SJCRH30 (cell line): ENCODE results near the gene GGT5. TPM values are rescaled to one million over a fixed set of nuclear protein-coding genes. Genes with fewer than 3 reads are reported as not detected.
A peak's percentile ranks its signal among the peaks of the same experiment; 100 is the strongest.
"Not testable (repeated sequence)": the region's sequence is repeated elsewhere in the genome, so short reads cannot be mapped to it uniquely, and the experiment has no call there.

Source experiments
- DNase-seq, 2 experiments: peaks; one replicate each; pipeline ENCODE4 v3.0.0-alpha.2; 2015 to 2020
- H3K27ac ChIP-seq: fragments of 250-450 bp; sonication (Bioruptor Pico); 2 replicates; pipeline ENCODE4 v1.5.1; 2020; ENCODE audit warnings: mild to moderate bottlenecking, moderate library complexity
- H3K27me3 ChIP-seq: fragments of 250-450 bp; sonication (Bioruptor Pico); 2 replicates; pipeline ENCODE4 v1.5.1; 2020; ENCODE audit warnings: mild to moderate bottlenecking, moderate library complexity
- H3K36me3 ChIP-seq: fragments of 250-450 bp; sonication (Bioruptor Pico); 2 replicates; pipeline ENCODE4 v1.5.1; 2020; ENCODE audit warnings: mild to moderate bottlenecking, moderate library complexity
- H3K4me1 ChIP-seq: fragments of 250-450 bp; sonication (Bioruptor Pico); 2 replicates; pipeline ENCODE4 v1.5.1; 2020; ENCODE audit warnings: mild to moderate bottlenecking, moderate library complexity
- H3K4me3 ChIP-seq: fragments of 250-450 bp; sonication (Bioruptor Pico); 2 replicates; pipeline ENCODE4 v1.5.1; 2020; ENCODE audit warnings: mild to moderate bottlenecking, moderate library complexity
- H3K9me3 ChIP-seq: fragments of 250-450 bp; sonication (Bioruptor Pico); replicated peaks from 2 replicates; pipeline ENCODE4 v1.5.1; 2020; ENCODE audit warnings: mild to moderate bottlenecking, moderate library complexity
- total RNA-seq: library from RNA; depleted of rRNA; stranded (reverse); fragments of >200 nt; shearing (Covaris generic); gene quantifications from 2 replicates; pipeline ENCODE4 v1.2.3, GENCODE V29; 2014; rRNA removed

GGT5 gene
- 0.91 and 2.0 TPM in 2 replicates for total RNA-seq

GRCh38 chr22:24245030-24245431 lies at the start of gene GGT5:
Gene GGT5 (minus strand): TSS chr22:24245082. CDS start chr22:24244725, 357 bp downstream.
- DNase-seq: peak; percentile 57 to 76
- peak within 1 kb of the TSS; percentile 54 for H3K4me3 ChIP-seq
- not testable (repeated sequence) for H3K9me3 ChIP-seq, H3K27me3 ChIP-seq, H3K36me3 ChIP-seq
- peak within 1 kb of the TSS; percentile 87 for H3K27ac ChIP-seq
- H3K4me1 ChIP-seq: peaks cover 28% of the 10 kb centered on the region

GRCh38 chr22:24292202-24292830 lies 47.4 kb upstream of the GGT5 start:
- H3K36me3 ChIP-seq, H3K27me3 ChIP-seq, H3K27ac ChIP-seq, H3K9me3 ChIP-seq, DNase-seq, H3K4me3 ChIP-seq: not testable (repeated sequence)
- peaks cover 10% of the 10 kb centered on the region for H3K4me1 ChIP-seq

GRCh38 chr22:24291515-24292201 lies 46.8 kb upstream of the GGT5 start:
- H3K4me3 ChIP-seq: no peak overlapping the region
- no peak overlapping the region for H3K27ac ChIP-seq
- peaks cover 10% of the 10 kb centered on the region for H3K4me1 ChIP-seq
- H3K27me3 ChIP-seq: no peaks in the 10 kb centered on the region
- H3K9me3 ChIP-seq: no peaks in the 10 kb centered on the region
- DNase-seq: no peak
- no peaks in the 10 kb centered on the region for H3K36me3 ChIP-seq

GRCh38 chr22:24290459-24290858 lies 45.6 kb upstream of the GGT5 start:
- no peak for DNase-seq
- H3K27me3 ChIP-seq: no peaks in the 10 kb centered on the region
- H3K27ac ChIP-seq: no peak overlapping the region
- H3K9me3 ChIP-seq: no peaks in the 10 kb centered on the region
- peaks cover 10% of the 10 kb centered on the region for H3K4me1 ChIP-seq
- no peaks in the 10 kb centered on the region for H3K36me3 ChIP-seq
- H3K4me3 ChIP-seq: no peak overlapping the region

- no peak overlapping the region for H3K27ac ChIP-seq
- peaks cover 10% of the 10 kb centered on the region for H3K4me1 ChIP-seq
- H3K4me3 ChIP-seq: no peak overlapping the region
- DNase-seq: no peak
- H3K36me3 ChIP-seq: no peaks in the 10 kb centered on the region
- H3K9me3 ChIP-seq: no peaks in the 10 kb centered on the region
- no peaks in the 10 kb centered on the region for H3K27me3 ChIP-seq
These were observed 44.9 kb upstream of the GGT5 start for GRCh38 chr22:24289741-24290163.

- Histone ChIP-seq H3K27ac (no peak overlapping the region), H3K27me3 (no peaks in the 10 kb centered on the region), H3K4me3 (no peak overlapping the region), H3K9me3 (no peaks in the 10 kb centered on the region), H3K4me1 (peaks cover 10% of the 10 kb centered on the region), H3K36me3 (no peaks in the 10 kb centered on the region)
- DNase-seq: no peak
These were observed 44.2 kb upstream of the GGT5 start for GRCh38 chr22:24289114-24289513.

- H3K4me3 ChIP-seq, H3K36me3 ChIP-seq, H3K9me3 ChIP-seq, H3K27ac ChIP-seq, H3K27me3 ChIP-seq: not testable (repeated sequence)
- peak in 1 of 2 experiments; percentile 61 for DNase-seq
- H3K4me1 ChIP-seq: peaks cover 10% of the 10 kb centered on the region
These were observed 42.9 kb upstream of the GGT5 start for GRCh38 chr22:24287801-24288200.

GRCh38 chr22:24287212-24287611 lies 42.3 kb upstream of the GGT5 start:
- H3K9me3 ChIP-seq, DNase-seq, H3K27ac ChIP-seq, H3K27me3 ChIP-seq, H3K36me3 ChIP-seq, H3K4me3 ChIP-seq: not testable (repeated sequence)
- H3K4me1 ChIP-seq: peaks cover 10% of the 10 kb centered on the region

- no peaks in the 10 kb centered on the region for H3K36me3 ChIP-seq
- H3K27me3 ChIP-seq: no peaks in the 10 kb centered on the region
- H3K4me1 ChIP-seq: peaks cover 10% of the 10 kb centered on the region
- DNase-seq: no peak
- H3K27ac ChIP-seq: no peak overlapping the region
- H3K4me3 ChIP-seq: no peak overlapping the region
- no peaks in the 10 kb centered on the region for H3K9me3 ChIP-seq
These were observed 40.4 kb upstream of the GGT5 start for GRCh38 chr22:24285245-24285644.

GRCh38 chr22:24284747-24285203 lies 39.9 kb upstream of the GGT5 start:
- H3K27ac ChIP-seq: no peak overlapping the region
- H3K9me3 ChIP-seq: no peaks in the 10 kb centered on the region
- no peak for DNase-seq
- no peaks in the 10 kb centered on the region for H3K27me3 ChIP-seq
- H3K4me3 ChIP-seq: no peak overlapping the region
- peaks cover 10% of the 10 kb centered on the region for H3K4me1 ChIP-seq
- no peaks in the 10 kb centered on the region for H3K36me3 ChIP-seq

GRCh38 chr22:24282401-24282800 lies 37.5 kb upstream of the GGT5 start:
- H3K27me3 ChIP-seq: no peaks in the 10 kb centered on the region
- no peaks in the 10 kb centered on the region for H3K36me3 ChIP-seq
- H3K4me1 ChIP-seq: no peaks in the 10 kb centered on the region

GRCh38 chr22:24280363-24280762 lies 35.5 kb upstream of the GGT5 start:
- not testable (repeated sequence) for H3K27me3 ChIP-seq, H3K9me3 ChIP-seq, H3K4me3 ChIP-seq, DNase-seq, H3K4me1 ChIP-seq, H3K36me3 ChIP-seq, H3K27ac ChIP-seq

More at GRCh38 chr22:24282401-24282800, 37.5 kb upstream of the GGT5 start:
- H3K4me3 ChIP-seq: no peak overlapping the region
- no peak for DNase-seq
- H3K27ac ChIP-seq: no peak overlapping the region
- H3K9me3 ChIP-seq: no peaks in the 10 kb centered on the region

- not testable (repeated sequence) for H3K27me3 ChIP-seq, H3K27ac ChIP-seq, H3K36me3 ChIP-seq, H3K9me3 ChIP-seq, H3K4me3 ChIP-seq, H3K4me1 ChIP-seq
- peak in 1 of 2 experiments; percentile 36 for DNase-seq
These were observed 30.0 kb upstream of the GGT5 start for GRCh38 chr22:24274696-24275405.

GRCh38 chr22:24273906-24274305 lies 29.0 kb upstream of the GGT5 start:
- H3K27ac ChIP-seq, H3K4me3 ChIP-seq, H3K36me3 ChIP-seq, H3K9me3 ChIP-seq, H3K4me1 ChIP-seq, DNase-seq, H3K27me3 ChIP-seq: not testable (repeated sequence)

GRCh38 chr22:24273031-24273430 lies 28.1 kb upstream of the GGT5 start:
- H3K27ac ChIP-seq, H3K4me1 ChIP-seq, DNase-seq, H3K9me3 ChIP-seq, H3K4me3 ChIP-seq, H3K27me3 ChIP-seq, H3K36me3 ChIP-seq: not testable (repeated sequence)
